GM21619 (cell line): ENCODE results near the gene FAM219B.

Experiments
- ATAC-seq: cut with Tn5 transposase; IDR thresholded peaks from one replicate; pipeline ENCODE4 v1.9.1; 2021; ENCODE audit not compliant: unreplicated experiment

Gene FAM219B

DNA sequence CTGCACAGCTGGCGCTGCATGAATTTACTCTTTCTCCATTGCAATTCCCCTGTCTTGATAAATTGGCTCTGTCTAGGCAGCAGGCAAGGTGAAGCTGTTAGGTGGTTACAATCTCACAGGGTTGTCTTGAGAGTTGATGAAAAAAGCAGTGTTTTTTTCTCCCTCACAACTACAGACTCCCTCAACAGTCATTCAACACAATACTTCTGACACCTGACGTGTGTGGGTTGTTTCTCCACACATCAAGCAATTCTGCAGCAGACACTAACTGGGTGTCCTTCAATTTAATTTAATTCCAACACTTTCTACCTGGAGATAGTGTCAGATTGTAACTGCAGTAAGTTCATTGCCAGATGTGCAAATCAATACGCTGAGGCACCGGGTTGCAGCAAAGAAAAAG lies 28.4 kb downstream of the FAM219B start:
- ATAC-seq: no peak

DNA sequence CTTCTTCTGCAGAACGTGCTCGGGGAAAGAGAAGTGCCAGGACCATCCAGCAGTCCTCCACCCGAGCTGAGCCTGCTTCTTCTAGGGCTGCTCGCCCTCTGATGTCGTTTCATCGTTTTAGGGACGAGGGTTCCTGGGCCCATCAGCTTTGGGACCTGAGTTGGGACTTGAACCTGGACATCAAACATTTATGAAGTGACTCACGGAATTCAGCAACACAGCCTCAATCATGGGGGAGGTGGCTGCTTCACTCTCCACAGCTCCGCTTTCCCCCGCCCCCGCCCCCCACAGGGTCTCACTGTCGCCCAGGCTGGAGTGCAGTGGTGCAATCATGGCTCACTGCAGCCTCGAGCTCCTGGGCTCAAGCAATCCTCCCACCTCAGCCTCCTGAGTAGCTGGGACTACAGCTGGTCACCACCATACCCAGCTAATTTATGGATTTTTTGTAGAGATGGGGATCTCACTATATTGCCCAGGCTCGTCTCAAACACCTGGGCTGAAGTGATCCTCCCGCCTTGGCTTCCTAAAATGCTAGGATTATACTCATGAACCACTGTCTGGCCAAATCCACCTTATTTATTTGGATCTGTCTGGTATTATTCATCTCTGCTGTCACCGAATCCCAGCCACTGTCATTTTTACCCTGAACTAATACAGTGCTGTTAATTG lies 32.8 kb downstream of the FAM219B start:
- no peak for ATAC-seq

DNA sequence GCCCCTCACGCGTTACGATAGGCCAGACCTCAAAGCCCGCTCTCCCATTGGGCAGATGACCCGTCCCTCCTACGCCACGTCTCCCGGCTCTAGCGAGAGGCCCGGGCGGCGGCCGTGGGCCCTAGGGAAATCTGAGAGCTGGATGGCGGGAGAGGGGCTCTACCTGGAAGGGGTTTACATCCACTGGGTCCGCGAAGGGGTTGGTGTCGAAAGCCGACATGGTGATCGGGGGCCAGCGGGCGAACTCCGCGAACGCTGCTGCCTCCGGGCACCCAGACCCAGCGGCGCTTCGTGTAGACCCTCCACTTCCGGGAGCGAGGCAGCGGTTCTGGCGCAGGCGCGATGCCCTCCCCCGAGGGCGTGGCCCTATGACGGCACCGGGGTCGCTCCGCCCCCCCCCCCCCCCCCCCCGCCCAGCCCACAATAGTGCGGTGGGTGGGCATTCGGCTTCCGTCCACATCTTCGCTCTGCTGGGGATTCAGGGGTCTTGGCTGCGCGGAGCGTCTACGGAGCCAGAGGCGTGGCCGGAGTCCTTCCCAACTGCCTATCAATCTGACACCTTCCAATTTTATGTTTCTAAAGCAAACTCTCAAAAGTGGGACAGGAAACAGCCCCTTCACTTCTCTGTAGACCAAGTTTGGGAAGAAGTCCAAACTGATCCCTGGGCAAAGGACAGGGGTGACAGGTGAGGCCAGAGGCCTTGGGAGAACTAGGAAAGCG lies 33.5 kb downstream of the FAM219B start, which contains the start of gene SCAMP2:
TSS of gene SCAMP2 (minus strand) at position 330 of the 720 bp plus-strand sequence. CDS start at position 220, 110 bp downstream.
- ATAC-seq: peak; percentile 70

DNA sequence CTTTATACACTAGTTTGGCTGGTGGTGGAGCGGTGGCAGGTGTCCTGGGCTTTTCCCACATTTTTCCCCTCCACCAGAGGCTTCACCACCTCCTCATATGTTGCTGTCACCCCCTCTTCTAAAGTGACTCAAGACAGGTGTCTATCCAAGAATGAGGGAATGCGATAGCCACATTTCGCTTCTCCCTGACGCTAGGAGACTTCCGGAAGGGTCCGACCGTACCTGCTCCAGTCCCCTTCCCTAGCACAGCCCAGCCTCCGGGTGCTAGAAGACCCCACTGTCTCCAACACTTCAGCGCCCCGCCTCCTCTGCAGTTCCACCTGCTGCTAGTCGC lies 34.0 kb downstream of the FAM219B start:
- no peak for ATAC-seq

DNA sequence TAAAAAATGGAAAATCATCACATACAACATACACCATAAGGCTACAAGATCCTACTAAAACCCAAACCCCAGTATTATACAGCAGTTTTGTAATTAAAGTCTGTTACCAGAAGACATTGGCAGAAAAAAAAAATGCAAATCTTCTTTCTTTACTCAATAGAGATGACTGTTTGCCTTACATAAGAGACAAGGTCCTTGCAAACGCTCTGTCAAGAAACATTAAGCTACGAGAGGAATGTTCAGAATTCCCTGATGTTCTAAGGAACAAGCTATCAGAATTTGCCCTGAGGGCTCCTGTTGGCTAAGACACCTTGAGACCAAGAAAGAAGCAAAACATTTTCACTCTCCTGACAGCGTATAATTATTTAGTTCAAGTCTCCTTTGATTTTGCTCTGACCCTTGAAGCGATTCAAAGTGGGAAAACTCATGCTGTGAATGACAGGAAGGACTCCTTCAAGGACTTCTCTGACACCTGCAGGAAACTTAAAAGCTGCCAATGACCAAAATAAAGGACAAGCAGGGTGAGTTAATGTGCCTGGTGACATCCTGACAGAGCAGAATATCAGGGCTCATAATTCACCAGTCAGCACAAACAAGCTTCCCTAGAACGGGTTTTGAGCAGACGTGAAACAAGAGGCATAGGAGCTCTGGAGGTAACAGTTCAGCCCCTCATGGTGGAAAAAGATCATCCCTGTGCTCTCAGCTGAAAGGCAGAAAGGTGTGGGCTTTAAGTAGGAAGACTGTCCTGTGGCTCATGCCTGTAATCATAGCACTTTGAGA lies 36.0 kb downstream of the FAM219B start:
- ATAC-seq: no peak

DNA sequence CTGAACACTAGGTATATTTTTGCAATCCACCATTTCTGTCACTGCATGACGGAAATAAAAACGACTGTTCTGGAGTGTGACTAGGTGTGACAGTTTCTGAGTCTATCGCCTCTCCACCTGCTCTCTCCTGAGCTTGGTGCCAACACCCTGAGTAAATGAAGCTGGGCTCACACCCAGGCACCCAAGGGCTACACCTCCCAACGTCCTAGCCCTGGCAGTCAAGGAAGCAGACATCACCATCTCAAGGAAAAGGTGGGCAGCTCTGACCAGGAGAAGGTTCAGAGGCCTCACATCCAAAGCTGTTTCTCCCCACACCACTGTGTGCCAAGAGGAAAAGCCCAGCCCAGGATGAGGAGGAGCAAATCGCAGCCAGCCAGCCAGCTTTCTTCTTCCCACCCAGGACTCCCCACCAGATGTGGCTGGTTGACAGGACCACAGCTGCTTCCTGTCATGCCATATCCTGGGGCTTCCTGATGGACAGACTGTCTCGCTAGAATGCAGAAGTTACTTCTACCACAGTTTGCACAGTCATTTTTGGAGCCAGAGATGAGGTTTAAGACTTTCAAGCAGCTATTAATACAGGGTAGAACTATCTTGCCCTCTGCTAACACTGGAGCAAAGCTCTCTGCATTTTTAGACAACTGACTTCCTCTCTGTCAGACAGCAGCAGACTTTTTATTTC lies 36.8 kb downstream of the FAM219B start:
- ATAC-seq: peak; percentile 49

DNA sequence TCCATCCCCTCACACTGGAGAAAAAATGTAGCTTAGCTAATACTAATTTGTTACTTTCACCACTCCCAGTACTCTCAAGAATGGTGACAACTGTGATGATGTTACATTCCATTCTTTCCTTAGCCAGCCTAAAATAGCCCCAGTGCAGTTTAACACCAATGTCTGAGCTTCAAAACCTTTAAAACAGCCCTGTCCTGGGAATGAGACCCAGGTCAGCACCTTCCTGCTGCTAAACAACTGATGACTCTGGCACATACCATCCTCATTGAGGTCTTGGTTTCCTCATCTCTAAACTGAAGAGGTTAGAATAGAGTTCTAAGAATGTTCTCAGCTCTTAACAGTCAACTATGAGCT lies 37.3 kb downstream of the FAM219B start:
- ATAC-seq: no peak

DNA sequence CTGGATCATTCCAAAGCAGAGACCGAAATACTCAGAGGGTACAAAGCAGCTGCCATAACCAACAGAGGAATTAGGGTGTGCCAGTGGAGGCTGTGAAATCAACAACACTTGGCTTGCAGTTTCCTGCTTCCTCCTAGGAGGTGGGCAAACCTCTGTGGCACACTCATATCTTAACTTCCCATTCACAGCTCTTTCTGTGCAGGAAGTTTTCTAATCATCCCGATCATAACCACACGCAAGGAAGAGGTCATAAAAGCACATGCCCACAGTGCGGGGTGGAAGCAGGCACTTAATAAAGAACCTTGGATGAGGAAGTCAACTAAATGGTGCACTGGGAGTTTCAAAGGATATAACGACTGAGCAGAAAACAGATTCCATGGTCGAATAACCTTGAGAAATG lies 38.6 kb downstream of the FAM219B start:
- no peak for ATAC-seq

DNA sequence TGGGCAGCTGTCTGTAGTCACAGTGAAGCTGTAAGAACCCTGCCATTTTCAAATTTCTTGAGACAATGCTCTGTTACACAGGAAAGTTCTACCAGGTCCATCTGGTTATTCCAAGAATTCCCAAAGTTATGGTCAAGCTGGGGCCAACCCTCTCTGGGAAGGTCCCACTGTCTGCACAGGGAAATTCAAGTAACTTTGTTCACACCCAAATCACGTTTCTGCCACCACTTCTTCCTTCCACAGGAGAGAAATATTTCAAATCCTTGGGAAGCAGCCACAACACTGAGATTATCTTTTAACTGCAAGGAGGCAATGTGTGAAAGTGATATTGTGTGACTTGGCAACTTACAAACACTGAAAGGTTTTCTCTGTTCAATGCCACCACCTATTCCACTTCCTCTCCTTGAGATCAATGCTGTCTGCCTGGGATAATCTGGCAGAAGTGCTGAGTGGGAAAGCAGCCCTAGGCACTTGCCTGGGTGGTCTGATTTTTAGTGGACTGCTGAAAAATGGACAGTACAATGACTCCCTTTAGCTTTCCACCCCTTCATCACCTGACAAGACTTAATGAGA lies 39.1 kb downstream of the FAM219B start:
- ATAC-seq: no peak

DNA sequence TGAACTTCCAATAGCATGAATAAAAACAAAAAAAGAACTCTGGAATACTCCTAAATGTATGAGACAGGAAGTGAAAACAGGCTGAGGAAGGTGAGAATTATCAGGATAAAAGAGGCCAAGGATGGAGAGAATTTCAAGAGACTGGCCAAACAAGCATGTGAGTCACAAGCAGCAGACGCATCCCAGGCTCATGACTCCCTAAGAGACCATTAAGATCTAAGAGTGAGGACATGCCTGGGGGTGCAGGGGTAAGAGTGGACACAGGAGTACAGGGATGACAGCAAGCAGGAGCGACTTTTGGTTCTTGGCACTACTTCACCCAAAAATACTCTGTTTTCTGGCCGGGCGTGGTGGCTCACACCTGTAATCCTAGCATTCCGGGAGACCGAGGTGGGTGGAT lies 40.6 kb downstream of the FAM219B start:
- ATAC-seq: no peak

DNA sequence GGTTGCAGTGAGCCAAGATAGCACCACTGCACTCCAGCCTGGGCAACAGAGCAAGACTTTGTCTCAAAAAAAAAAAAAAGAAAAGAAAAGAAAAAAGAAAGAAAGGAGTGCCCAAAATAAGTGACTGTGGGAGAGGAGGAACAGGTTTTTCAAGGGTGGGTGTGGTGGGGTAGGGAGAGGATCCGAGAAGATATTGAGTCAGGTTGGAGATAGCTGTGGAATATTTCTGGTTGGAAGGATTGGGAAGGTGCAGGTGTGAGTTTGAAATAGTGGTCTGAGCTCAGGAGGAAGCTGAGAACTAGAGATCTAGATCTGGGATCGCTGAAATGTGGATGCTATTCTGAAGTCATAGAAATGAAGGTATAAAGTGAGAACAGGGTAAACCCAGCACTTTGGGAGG lies 41.3 kb downstream of the FAM219B start:
- no peak for ATAC-seq

DNA sequence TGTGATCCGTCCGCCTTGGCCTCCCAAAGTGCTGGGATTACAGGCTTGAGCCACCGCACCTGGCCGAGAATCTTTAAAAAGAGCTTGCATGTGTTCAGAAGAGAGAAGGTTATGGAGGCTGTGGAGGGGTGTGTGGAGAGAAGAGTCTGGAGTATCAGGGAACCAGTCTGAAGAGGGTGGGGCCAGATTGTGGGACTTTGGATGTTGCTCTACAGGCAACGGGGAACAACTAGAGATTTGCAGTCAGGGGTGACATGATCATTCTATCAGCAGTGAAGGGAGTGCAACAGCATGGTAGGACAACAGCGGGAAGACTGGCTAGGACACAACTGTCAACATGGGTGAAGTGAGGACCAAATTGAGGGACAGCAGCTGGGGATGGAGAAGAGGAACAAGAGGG lies 42.4 kb downstream of the FAM219B start:
- ATAC-seq: no peak

DNA sequence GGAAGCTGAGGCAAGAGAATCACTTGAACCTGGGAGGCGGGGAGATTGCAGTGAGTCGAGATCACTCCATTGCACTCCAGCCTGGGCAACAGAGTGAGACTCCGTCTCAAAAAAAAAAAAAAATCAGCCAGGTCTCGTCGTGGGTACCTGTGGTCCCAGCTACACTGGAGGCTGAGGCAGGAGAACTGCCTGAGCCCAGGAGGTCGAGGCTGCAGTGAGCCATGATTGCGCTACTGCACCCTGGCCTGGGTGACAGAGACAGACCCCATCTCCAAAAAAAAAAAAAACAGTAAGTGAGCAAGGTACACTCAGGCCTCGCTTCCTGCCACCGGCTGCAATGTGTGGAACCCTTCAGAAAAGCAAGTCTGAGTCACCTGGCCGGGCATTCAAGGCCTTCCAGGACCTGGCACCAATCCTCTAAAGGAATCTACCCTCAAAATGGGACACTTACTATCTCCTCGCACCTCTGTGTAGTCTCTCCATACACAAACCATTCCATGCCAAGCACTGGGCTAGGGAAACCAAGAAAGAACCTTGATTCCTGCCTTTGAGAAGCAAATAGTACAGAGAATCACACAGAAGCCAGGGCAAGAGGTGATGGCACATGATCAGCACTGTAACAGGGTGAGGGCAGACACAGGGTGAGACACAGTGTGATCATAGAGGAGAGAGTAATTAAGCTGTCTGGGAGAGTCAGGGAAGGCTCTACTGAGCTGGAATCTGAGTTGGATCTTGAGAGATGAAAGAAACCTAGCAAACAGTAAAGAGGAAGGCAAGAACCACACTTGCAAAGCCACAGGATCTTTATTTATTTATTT lies 43.2 kb downstream of the FAM219B start:
- ATAC-seq: no peak

DNA sequence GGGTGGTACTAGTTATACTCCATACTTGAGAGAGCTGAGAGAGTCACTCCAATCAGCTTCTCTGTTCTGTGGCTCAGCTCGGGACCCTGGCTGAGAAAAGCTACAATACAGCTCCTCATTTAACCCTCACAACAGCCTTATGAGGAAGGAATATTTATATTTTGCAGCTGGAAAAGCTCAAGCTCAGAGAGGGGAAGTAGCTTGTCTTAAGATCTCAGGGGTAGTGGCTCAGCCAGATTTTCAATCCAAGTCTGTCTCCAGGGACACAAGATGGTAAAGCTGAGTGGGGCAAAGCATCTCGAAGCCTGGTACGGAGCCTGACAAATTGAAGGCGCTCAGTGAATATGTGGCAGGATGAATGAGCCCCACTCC lies 48.3 kb downstream of the FAM219B start:
- no peak for ATAC-seq

DNA sequence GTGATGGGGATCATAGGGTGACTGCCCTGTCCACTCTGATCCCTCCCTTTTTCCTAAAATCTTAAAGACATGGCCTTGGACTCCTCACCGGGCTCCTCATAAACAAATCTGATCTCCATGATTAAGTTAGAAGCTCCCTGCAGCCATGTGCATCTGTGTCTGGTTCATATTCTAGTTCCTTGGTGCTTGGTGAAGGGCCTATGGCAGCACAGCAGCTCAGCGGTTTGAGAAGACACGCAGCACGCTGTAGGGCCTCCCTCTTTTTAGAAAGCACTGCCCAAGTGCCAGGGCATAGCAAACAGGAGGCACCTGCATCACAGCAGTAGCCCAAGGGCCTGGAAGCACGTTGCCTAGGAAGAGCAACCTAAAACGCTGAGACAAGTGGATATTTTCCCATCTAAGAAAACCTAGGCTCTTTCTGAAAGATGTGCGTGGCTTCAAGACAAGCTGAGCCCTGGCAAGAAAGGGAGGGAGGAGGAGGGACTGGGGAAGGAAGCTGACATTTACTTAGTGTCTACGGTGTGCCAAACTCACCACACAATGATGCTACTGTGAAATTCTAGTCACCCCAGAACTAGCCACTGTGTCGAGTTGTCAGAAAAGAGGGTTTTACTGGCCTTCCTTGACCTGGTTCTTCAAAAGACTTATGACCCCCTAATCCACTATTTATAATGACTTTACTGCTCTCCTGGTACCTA lies 48.8 kb downstream of the FAM219B start:
- ATAC-seq: peak; percentile 15

DNA sequence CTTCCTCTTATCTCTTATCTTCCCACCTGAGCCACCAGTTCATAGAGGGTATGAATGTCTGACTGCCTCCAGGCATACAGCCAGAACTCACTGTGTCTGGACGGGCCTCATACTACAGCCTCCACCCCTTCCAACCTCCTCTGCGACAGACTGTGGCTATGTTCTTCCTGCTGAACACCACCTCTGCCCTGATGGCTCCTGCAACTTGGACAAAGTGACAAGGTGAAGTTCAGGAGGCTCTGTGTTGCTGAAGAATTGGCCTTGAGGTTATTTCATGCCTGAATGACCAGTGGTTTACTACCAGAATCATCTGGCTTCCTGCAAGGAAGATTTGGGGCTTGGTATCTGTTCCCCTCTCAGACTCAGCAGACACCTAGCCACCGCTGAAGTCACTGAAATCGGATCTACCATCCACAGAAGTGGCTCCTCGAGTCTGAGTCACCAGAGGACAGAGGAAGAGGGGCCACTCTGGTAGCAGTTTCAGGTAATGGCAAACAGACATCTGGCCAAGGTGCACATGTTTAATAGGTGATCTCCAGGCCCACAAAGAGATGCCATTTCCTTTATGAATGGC lies 49.5 kb downstream of the FAM219B start:
- peak; percentile 84 for ATAC-seq

DNA sequence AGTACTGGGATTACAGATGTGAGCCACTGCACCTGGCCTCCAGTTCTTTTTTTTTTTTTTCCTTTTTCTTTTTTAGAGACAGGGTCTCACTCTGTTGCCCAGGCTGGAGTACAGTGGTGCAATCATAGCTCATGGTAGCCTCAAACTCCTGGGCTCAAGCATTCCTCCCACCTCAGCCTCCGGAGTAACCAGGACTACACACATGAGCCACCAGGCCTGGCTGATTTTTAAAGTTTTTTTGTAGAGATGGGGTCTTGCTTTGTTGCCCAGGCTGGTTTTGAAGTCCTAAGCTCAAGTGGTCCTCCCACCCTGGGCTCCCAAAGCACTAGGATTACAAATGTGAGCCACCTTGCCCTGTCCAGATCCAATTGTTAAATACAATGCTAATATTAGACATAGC lies 50.1 kb downstream of the FAM219B start:
- ATAC-seq: no peak

DNA sequence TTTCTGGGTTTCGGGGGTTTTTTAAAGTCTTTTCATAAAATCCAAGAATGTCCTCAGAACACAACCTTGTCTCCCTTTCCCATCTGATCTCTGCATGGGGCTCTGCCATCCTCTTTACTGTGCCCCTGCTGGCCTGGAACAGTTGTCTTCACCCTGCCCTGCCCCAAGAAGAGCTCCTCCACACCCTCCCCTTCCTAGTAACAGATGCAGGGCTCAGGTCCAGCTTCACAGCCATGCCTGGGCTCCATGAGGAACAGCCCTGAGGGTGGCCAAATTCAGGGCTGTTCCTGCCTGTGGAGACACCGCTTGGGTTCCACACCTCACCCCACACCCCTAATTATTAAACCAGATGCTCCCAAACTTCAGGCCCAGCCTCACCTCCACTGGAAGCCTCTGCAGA lies 50.8 kb downstream of the FAM219B start:
- no peak for ATAC-seq

DNA sequence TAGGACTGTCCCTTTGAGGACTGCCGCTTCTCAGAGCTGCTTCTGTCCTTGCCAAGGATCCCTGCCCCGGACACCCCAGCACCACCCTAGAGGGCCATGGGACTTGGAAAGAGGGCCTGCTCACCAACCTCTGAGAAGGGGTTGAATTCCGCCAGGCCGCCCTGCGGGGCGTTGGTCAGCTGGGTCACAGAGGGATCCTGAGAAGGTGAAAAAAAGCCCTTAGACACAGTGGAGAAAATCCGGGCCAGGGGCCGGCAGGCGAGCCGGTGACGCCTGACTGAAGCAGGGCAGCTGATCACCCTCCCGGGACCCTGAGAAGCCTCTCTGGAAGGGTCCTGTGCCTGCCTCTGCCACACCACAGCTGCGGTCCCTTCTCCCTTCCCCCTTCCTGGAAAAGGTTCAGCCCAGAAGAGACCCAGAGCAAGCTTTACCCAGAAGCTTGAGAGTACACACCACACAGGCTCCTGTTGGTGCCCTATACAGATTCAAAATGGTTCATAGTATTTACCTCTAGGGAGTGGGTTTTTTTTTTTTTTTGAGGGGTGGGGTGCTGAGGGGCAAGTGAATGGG lies 52.1 kb downstream of the FAM219B start:
- ATAC-seq: no peak
